ENCODE measurements around the gene KCNQ4. TPM values are rescaled to one million over a fixed set of nuclear protein-coding genes. Genes with fewer than 3 reads are reported as not detected.

The KCNQ4 gene
- total RNA-seq, 4 donors from 2014 or later = 0.28 to 1.6 (median 0.83) TPM

DNA sequence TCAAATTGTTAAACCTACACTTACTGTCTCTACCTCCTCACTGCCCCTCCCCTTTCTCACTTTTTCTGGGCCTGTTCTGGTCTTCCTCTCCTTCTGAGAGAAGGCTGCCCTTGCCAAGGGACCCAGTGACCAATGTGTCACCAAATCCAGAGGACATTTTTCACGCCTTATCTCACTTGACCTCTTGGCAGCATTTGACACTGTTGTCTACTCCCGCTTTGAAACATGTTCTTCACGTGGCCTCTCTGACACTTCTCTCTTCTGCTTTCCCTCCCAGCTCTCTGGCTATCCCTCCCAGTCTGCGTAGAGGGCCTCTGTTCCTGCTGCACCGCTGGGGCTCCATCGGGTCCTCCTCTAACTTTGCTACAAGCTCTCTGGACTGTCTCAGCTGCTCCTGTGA, 25.3 kb downstream of the KCNQ4 start:
- ATAC-seq (ENCODE audit: low FRiP score) (no peak), DNase-seq (ENCODE audit: low spot score) (no peak)
- no peak for TF ChIP-seq CTCF (IDR thresholded peaks at IDR 0.05)

- no peak for DNase-seq (ENCODE audit: low spot score)
- no peak for ATAC-seq (ENCODE audit: low FRiP score)
- TF ChIP-seq CTCF (IDR thresholded peaks at IDR 0.05) = no peak
Measured at GRCh38 chr1:40810927-40811326, 27.3 kb downstream of the KCNQ4 start.

DNA sequence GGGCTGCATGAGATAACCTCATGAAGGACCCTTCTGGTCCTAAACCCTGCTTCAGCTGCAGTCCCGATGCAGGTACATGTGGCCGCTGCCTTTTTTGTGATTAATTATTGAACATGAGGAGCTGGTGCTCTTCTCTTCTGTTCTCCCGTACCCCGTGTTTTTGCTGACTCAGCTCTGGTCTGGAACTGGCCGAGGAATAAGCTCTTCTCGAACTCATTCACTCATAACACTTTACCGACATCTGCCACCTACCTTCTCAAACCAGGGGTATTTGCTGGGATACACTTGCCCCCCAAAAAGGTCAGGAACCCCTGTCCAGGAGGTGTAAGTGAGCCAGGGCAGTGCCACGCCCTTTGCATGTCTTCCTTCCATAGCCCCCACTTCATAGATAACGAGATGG, 31.8 kb downstream of the KCNQ4 start:
- DNase-seq (ENCODE audit: low spot score) = no peak
- no peak for TF ChIP-seq CTCF (IDR thresholded peaks at IDR 0.05)
- no peak for ATAC-seq (ENCODE audit: low FRiP score)

- no peak for DNase-seq (ENCODE audit: low spot score)
- TF ChIP-seq CTCF (IDR thresholded peaks at IDR 0.05) = no peak
- no peak for ATAC-seq (ENCODE audit: low FRiP score)
Measured at GRCh38 chr1:40817791-40818263, 34.2 kb downstream of the KCNQ4 start.

DNA sequence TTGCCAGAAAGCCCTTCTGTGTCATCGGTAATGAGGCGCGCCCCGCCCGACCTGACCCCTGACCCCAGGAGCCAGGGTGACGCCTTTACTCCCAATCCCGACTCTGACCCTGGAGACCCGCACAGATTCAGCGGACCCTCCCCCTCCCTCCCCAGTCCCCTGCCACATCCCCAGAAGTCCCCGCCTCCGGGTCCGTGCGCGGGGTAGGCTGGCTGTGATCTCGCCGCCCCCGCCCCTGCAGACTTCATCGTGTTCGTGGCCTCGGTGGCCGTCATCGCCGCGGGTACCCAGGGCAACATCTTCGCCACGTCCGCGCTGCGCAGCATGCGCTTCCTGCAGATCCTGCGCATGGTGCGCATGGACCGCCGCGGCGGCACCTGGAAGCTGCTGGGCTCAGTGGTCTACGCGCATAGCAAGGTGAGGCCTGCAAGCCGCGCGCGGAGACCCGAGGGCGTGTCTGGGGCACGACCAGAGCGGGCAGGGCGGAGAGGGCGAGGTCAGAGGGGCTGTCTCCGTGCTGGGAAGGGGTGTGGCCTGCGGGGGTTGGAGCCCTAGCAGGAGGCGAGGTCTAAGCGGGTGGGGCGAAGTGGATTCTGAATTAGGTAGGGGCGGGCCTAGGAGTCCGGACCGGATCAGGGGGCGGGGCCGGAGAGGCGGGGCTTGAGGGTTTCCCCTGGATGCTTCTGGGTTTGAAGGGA, 34.8 kb downstream of the KCNQ4 start:
- DNase-seq (ENCODE audit: low spot score) = peak; percentile 56
- ATAC-seq (ENCODE audit: low FRiP score) = peak; percentile 86
- TF ChIP-seq CTCF (IDR thresholded peaks at IDR 0.05) = no peak

GRCh38 chr1:40819101-40819500, 35.5 kb downstream of the KCNQ4 start:
- TF ChIP-seq CTCF (IDR thresholded peaks at IDR 0.05) = no peak
- ATAC-seq (ENCODE audit: low FRiP score) = no peak
- DNase-seq (ENCODE audit: low spot score) = no peak

GRCh38 chr1:40820251-40820797, 36.7 kb downstream of the KCNQ4 start:
- DNase-seq (ENCODE audit: low spot score) (no peak), ATAC-seq (ENCODE audit: low FRiP score) (no peak)
- TF ChIP-seq CTCF (IDR thresholded peaks at IDR 0.05) = no peak

Measured in omental fat pad (tissue), 4 donors.